Fibroblast of lung (primary cell): ENCODE data around the gene CIART.

ENCODE experiments used
- EZH2 ChIP-seq: IDR thresholded peaks from 2 replicates; pipeline ENCODE4 v1.5.1; 2012; ENCODE audit warnings: low read length, control low read depth, mild to moderate bottlenecking; ENCODE audit errors: missing control alignments
- TF ChIP-seq, protein P1 (sequence below), 2 donors: IDR thresholded peaks in 1 of 2; conservative IDR thresholded peaks in 1 of 2; 1 replicate in 1 of 2; 2 replicates in 1 of 2; pipeline ENCODE4 v1.5.1; 2011 to 2012; ENCODE audit warnings: low read length in 2 of 2, control low read depth in 1 of 2, inconsistent platforms in 1 of 2, low read depth in 1 of 2, mild to moderate bottlenecking in 1 of 2

GRCh38 chr1:150237746-150238145, 44.6 kb upstream of the CIART start:
- TF ChIP-seq, protein P1, sequence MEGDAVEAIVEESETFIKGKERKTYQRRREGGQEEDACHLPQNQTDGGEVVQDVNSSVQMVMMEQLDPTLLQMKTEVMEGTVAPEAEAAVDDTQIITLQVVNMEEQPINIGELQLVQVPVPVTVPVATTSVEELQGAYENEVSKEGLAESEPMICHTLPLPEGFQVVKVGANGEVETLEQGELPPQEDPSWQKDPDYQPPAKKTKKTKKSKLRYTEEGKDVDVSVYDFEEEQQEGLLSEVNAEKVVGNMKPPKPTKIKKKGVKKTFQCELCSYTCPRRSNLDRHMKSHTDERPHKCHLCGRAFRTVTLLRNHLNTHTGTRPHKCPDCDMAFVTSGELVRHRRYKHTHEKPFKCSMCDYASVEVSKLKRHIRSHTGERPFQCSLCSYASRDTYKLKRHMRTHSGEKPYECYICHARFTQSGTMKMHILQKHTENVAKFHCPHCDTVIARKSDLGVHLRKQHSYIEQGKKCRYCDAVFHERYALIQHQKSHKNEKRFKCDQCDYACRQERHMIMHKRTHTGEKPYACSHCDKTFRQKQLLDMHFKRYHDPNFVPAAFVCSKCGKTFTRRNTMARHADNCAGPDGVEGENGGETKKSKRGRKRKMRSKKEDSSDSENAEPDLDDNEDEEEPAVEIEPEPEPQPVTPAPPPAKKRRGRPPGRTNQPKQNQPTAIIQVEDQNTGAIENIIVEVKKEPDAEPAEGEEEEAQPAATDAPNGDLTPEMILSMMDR (conservative IDR thresholded peaks at IDR 0.05 in 1 of 2, IDR thresholded peaks at IDR 0.05 in 1 of 2; ENCODE audit: low read depth in 1 of 2, low read length in 2 of 2), result no peak
- TF ChIP-seq EZH2, result no peak
